Activated CD8-positive, alpha-beta memory T cell treated with anti-CD3 and anti-CD28 coated beads, Interleukin-2, amount 50 U/mL, for 1 hour (primary cell): ENCODE measurements around the gene EIF2S1.
"Not testable (repeated sequence)": the region's sequence is repeated elsewhere in the genome, so short reads cannot be mapped to it uniquely, and the experiment has no call there.

ENCODE experiments used
- DNase-seq: peaks from one replicate; pipeline ENCODE4 v3.0.0-alpha.2; 2020; ENCODE audit errors: extremely low read depth

Gene EIF2S1

DNA sequence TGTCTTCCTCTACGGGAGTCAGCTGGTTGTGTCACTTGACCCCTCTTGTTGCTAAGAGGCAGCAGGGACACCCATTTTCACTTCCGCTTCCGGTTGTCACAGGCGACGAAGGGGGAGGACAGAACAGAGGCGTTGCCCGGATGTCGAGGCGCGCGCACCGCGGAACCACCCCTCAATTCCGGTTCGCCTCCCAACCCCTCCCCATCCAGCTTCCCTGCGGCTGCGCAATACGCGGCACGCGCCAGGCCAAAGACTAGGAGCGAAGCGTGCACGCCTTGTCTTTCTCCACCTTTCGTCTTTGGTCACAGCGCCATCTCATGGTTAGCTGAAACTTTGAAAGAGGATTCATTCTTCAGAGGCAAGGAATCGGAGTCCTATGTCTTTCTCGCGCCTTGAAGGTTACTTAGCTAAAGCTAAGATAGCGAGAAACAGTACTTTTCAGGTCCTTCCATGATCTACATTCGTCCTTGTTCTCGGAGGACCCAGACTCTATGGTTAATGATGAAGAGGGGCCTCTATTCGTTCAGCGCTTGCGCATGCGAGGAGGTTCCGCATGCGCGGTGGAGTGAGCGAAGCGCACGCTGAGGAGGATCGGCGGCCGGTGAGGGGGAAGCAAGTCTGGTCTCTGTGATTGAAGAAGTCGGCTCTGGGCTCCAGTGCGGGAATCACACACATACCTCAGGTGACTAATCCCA is at the start of gene EIF2S1, which contains the start of gene ATP6V1D:
Gene EIF2S1 (plus strand): TSS at position 554 of the 695 bp plus-strand sequence. CDS start 4,440 bp downstream, outside the sequence.
Gene ATP6V1D (minus strand): TSS at position 30 of the 695 bp plus-strand sequence. CDS start 106 bp downstream, outside the sequence.
- DNase-seq = peak; percentile 95

DNA sequence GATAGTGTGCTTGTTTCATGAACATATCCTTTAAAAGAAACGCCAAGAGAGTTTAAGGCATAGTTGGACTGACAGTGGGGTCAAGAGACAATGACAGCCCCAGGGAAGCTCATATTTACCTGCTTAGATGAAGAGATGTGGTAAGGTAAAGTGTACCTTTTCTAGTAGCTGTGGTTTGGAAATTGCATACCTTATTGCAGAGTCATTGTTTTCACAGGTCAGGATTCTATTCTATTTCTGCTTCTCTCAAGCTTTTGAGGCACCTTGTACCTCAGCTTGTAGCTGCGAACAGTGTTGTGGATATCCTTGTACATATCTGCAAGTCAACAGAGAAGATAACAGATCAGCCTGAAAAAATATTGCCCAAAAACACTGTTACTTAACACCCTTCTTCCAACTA is 48.3 kb upstream of the EIF2S1 start:
- no peak for DNase-seq

DNA sequence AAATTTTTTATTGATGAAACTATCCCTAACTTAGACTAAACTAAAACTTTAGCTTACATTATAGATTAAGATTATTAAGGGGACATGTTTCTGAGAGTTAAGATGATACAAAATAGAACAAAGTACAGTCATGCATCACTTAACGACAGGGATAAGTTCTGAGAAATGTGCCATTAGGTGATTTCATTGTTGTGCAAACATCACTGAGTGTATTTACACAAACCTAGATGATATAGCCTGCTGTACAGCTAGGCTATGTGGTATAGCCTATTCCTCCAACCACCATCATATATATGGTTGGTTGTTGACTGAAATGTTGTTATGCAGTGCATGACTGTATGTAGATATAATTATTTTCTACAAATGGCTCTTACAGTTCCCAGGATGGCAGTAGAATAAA is 47.0 kb upstream of the EIF2S1 start:
- DNase-seq = no peak

DNA sequence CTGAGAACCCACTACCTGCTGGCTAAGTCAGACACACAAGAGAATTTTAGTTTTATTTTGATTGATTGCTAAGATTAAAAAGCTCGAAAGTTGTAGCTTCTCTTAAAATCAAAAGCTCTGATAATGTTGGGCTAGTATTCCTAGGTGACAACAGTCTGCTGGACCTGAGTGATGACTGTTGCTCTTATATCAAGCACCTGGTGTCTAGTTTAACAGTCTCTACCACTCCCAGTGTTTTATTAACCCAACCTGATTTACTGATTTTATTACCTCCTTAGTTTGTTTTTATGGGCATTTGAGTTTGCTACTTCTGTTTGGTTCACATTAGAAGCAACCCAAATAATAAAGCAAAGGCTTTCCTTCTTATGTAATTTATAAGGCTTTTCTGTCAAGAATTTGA is 42.3 kb upstream of the EIF2S1 start:
- DNase-seq = no peak

DNA sequence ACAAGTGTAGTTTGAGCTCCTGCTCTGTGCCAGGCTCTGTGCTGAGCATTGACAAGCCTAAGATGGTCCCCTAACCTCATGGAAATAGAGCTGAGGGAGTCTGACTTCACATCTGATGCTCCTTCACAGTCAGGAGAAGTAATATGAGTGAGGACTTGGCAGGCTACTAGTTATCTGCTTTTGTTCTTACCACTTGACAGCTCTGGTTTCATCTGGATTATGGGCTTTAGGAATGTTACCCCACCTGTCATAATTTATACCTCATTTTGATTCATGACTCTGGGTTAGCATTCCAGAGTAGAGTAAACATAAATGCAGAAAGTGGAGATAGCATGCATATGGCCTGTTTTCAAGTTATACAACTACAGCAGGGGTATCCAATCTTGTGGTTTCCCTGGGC is 41.0 kb upstream of the EIF2S1 start:
- DNase-seq = no peak

DNA sequence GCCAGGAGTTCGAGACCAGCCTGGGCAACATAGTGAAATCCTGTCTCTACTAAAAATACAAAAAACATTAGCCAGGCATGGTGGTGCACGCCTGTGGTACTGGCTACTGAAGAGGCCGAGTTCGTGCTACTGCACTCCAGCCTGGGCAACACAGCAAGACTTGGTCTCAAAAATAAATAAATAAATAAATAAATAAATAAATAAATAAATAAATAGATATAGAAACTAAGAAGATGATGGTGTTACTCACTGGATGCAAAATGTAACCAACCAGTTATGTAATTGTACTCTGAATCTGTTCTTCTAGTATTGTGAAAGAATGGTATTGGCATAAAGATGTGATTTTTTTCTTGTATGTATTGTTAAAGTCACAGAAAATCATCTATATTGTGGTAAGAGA is 30.5 kb upstream of the EIF2S1 start:
- DNase-seq = not testable (repeated sequence)

DNA sequence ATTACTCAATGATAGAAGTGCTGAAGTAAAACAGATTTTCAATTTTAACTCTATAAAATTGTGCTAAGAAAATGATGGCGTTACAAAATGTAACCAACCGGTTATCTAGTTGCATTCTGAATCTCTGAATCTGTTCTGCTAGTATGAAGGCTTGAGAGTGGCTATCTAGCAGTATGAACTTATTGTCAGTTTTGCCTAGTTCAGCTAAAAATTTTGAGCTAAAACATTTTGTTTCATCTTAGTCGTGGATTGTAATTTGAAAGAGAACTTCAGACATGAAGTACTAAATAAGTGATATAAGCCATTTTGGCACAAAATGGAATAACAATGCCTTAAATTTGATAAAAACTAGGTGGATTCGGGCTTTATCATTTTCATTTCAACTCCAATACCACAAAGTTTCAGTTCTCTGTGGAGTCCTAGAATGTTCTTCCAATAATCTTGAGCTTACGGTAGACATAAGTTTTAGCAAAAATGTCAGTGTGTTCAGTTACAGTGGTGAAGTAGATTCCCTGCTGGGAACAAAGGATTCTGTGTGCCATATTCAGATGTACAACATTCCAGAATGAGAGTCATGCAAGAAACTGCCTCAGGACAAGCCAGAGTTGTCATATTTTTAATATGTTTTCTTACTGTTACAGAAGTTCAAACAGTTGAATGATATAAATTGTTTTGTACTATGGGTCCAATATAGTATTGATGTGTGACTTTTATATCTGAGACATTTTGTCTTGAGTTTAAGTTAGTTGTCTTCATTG is 28.6 kb upstream of the EIF2S1 start:
- no peak for DNase-seq

DNA sequence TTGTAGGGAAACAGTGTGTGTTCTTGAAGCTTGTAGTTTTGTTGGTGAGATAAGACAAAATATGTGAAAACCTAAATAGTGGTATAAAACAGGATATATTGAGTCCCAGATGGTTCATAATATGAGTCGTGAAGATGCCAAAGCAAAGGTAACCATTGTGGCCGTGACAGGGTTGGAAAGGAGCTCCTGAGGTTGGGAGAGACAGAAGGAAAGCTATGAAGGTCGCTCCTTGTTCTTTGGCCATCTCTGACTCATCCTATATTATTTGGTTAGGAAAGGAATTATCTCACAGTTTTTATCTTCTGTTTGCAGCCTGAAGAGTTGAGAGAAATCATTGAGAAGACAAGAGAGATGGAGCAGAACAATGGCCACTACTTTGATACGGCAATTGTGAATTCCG is 27.7 kb upstream of the EIF2S1 start:
- no peak for DNase-seq

DNA sequence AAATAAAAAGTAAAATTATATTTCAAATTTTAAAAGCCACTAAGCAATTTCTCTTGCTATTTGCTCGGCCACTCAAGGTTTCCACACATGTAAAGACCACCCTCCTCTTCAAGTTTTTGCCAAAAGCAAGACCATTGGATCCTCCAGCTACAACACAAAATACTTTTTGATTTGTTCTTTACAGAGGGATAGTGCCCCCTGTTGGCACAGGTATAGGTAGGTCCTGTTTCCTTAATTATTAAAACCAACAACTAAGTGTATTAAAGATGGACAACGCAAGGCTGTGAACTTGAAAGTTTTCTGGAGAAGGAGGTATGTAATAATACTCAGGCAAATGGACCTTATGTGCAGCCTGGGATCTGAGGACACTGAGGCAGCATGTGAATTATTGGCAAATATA is 24.3 kb upstream of the EIF2S1 start:
- no peak for DNase-seq

DNA sequence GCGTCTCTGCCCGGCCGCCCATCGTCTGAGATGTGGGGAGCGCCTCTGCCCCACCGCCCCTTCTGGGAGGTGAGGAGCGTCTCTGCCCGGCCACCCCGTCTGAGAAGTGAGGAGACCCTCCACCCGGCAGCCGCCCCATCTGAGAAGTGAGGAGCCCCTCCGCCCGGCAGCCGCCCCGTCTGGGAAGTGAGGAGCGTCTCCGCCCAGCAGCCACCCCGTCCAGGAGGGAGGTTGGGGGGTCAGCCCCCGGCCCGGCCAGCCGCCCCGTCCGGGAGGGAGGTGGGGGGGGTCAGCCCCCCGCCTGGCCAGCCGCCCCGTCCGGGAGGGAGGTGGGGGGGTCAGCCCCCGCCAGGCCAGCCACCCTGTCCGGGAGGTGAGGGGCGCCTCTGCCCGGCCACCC is 18.9 kb upstream of the EIF2S1 start:
- not testable (repeated sequence) for DNase-seq

DNA sequence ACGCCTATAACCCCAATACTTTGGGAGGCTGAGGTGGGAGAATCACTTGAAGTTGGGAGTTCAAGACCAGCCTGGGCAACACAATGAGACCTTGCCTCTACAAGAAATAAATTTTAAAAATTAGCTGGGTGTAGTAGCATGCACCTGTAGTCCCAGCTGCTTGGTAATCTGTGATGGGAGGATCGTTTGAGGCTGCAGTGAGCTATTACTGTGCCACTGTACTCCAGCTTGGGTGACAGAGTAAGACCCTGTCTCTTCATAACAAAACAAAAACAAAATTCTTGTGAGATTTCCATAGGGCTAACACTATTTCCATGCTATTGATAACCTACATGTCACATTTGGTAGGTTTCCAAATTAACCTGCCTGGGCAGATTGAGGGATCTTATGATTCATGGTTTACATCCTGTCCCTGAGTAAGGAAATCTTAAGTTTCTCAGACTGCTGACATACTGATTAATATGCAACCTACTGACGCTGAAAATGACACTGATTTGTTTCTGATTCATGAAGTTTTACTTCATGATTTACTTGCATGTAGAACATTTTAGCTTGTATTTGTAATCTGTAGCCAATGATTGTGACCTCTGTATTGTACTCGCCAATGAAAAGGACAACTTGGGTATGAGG is 16.4 kb upstream of the EIF2S1 start:
- no peak for DNase-seq

DNA sequence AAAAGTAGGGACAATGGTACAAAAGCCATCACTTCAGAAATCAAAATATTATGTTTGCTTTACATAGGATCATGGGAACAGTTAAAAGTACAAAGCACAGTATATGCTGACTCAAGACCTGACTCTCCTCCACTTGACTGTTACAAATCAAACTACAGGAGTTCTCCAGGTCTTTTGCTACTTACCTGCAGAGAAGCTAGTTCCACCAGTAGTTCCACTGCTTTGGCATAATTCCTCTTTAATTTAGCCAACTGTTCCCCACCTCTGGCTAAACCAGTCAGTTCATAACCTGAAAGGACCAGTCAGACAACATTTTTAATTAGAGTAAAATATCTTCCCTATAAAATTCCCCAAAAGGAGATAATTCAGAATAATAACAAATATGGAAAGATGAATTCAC is 14.5 kb upstream of the EIF2S1 start:
- no peak for DNase-seq

DNA sequence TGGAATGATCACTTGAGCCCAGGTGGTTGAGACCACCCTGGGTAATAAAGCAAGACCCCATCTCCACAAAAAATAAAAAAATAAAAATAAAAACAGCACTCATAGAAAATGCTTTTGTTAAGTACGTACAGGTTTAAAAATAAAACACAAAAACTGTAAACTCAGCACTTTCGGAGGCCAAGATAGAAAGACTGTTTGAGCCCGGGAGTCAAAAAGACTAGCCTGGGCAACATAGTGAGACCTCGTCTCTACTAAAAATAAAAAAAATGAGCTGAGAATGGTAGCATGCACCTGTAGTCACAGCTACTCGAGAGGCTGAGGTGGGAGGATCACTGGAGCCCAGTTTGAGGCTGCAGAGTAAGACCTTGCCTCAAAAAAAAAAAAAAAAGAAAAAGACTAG is 8.1 kb upstream of the EIF2S1 start:
- no peak for DNase-seq

DNA sequence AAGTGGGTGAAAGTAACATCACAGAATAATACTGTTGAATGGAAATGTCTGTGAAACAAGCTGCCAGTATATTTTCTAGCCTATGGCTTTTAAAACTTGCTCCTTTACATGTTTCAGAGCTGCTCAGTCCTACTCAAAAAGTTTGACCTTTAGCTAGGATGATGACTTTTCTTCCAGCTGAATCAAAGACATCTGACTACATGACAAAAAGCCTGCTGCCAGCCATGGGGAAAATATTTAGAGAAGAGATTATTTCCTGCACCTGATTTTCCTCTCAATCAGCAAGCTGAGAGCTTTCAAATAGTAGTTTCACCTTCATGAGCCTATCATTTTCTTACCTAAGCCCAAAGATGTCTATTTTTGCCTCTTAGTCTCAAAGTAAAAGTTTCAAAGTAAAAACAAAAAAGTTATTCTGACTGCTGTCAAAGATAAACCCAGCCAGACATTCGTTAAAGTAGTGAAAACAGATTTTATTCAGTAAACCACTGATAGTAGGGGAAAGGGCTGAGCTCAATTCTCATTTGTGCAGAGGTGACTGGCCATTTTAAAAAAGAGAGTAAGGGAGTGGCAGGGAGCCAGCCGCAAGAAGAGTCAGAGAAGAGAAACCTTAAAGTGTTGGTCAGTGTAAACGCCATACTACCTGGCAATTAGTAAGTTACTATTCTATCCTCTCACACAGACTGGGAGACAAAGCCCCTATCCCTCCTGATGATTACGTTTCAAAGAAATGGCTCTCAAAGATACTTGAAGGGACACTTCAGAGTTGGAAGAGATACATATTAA is 2.8 kb upstream of the EIF2S1 start:
- DNase-seq = no peak

DNA sequence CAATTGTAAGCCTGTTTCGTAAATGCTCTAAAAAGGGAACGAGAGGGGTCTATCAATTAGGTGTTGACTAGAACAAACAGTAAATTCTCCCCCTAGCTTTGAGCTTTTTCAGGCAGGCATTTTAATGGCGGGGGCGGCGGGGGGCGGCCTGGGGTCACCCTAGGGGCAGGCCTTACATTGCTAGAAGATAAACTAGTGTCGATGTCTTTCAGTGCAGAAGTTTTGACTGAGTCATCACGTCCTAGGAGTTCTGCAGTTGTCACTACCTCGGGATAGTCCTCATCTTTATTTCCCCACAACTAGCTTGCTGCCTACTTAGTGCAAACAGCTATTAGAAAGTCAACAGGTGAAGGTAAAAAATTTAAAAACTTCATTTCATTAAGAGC is 2.2 kb upstream of the EIF2S1 start:
- no peak for DNase-seq

DNA sequence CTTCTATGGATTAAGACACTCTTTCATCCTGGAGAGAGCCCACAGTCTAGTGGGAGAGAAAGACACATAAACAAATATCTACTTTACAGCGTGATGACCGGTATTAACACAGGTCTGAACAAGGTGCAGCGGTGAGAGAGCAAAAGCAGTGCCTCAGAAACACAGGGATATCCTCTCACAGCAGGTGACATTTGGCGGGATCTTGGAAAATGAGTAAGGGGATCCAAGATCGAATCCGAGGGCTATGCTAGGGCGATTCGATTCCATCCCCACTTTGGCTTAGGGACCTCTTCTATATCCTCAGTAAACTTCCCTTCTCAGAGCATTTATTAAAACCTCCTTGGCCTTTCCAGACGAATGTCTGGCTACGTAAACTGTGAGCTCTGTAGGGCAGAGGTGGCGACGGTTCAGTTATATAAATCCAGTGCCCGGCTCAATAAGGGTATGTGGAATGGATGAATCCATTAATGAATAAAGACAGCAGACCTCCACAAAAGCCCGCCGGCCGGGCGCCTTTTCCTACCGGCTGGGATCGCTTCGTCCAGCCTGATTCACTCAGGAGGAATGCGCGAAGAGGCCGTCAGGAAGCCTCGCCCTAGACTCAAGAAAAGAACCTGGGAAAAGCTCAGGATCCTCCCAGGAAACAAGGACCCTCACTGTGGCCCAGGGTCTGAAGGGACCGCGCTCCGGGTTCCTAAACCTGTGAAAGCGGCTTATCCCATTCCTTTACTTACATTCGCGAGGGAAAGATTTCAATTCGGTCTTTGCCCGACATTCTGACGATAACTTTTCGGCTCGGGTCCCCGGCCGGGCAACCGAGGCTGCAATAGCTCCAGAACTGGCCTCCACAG is 979 bp upstream of the EIF2S1 start:
- no peak for DNase-seq

DNA sequence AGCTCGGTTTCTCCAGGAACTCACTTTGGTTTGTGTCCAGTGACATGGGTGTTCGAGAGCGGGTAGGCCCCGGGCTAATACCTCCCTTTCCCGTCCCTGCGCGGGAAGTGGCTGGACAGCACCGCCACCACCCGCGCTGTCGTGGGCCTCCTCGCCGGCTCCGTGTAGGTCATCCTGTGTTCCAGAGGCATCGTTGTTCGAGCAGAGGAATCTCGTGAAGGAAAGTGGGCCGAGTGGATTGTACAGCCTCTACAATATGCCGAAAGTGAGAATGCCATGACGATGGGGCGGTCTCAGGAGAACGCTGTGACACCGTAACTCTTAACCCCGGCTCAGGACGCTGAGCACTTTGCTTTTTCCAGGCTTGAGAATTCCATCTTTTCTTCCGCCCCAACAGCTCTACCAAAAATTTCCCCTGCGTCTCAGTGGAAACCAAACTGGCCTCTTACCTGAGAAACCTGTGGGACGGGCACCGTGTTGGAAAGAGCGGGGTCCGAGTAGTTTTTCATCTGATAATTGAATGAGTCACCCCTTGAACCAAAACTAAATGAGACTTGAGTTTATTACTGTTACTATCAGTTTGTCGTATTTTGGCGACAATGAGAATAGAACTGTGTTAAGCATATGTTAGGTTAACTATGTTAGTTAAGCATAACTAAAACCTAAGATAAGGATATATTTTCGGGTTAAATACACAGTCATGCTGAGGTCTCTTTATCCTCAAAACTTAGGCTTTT is 510 bp downstream of the EIF2S1 start:
- DNase-seq = no peak

DNA sequence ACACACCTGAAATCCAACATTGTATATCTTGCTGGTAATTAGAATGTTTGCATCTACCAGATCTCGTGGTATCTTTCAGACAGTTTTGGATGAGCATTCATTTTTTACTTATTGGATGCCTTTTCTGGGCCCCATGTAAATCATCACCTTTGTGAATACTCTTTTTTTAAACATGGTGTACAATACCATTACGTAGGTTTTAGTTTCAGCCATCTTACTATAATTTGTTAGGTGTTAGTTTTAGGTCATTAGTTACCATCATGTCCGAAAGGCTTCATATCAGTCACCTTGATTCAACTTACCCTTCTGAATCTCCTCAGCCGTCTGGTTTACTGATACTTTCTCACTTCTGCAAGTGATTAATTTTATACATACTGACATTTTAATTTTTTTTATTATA is 5.3 kb downstream of the EIF2S1 start:
- DNase-seq = no peak

DNA sequence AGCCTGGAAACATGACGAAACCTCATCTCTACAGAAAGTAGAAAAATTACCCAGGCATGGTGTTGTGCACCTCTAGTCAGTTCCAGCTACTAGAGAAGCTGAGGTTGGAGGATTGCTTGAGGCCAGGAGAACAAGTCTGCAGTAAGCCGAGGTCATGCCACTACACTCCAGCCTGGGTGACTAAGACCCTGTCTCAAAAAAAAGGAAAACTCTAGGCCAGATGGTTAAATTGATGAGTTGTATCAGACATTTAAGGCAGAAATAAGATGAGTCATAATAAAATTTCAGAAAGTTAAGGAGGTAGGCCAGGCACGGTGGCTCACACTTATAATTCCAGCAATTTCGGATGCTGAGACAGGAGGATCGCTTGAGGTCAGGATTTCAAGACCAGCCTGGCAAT is 10.7 kb downstream of the EIF2S1 start:
- DNase-seq = no peak
